Uterus (tissue), 2 donors: ENCODE results near the gene ZNF26.

Experiments
- CTCF ChIP-seq, 4 experiments: fragments of 200-600 bp in 2 of 4; fragments of 450-650 bp in 2 of 4; sonication (generic) in 2 of 4; IDR thresholded peaks; one replicate each; pipeline ENCODE4 v1.5.1; 2016 to 2019; ENCODE audit warnings: antibody characterized with exemption in 4 of 4, mild to moderate bottlenecking in 2 of 4, moderate library complexity in 1 of 4
- POLR2A ChIP-seq, 2 donors: fragments of 450-650 bp; IDR thresholded peaks; one replicate each; pipeline ENCODE4 v1.6.1; 2016; ENCODE audit warnings: antibody characterized with exemption in 2 of 2, mild to moderate bottlenecking in 1 of 2, moderate library complexity in 1 of 2

GRCh38 chr12:132950844-132951535 is 35.2 kb upstream of the ZNF26 start:
- no peak for TF ChIP-seq CTCF (IDR thresholded peaks at IDR 0.05)
- no peak for TF ChIP-seq POLR2A (IDR thresholded peaks at IDR 0.05)
